ENCODE data around the gene CCDC106. TPM values are rescaled to one million over a fixed set of nuclear protein-coding genes. Genes with fewer than 3 reads are reported as not detected.

The CCDC106 gene
- total RNA-seq, 3 donors from 2014 or later (not counting 1 experiment from before 2014, with no cell fraction given) = 2.0 to 3.2 (median 3.2) TPM

DNA sequence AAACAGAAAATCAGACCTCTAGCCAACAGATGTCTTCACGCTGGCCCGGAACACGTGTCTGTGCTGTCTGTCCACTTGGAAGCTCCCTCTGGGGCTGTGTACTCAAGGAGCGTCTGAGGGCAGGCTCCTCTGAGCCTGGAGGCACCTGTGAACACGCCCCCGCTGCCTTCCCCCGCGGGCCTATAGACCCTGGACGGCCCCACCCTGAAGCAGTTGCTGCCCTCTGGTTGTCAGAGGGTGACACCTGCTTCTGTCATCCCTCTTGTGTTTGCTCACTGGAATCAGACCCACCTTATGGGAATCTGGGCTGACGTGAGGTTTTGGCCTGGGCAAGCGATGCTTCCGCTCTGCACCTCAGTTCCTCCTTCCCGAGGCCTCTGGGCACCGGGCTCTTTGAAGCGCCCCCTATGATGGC lies 46.2 kb downstream of the CCDC106 start:
- Mint-ChIP-seq H3K27ac (no peak overlapping the region), H3K4me3 (no peak overlapping the region), H3K9me3 (no peaks in the 10 kb centered on the region), H3K36me3 (no peaks in the 10 kb centered on the region), H3K27me3 (ENCODE audit: low read depth in 2 of 2) (no peaks in the 10 kb centered on the region), H3K4me1 (no peaks in the 10 kb centered on the region)
- no peaks in the 10 kb centered on the region for H3K4me1 ChIP-seq (ENCODE audit: control insufficient read depth, insufficient read depth, low read length)
- intact Hi-C loops (cut with micrococcal nuclease) = no loop called here
- ATAC-seq (no peak), DNase-seq (no peak)
- no peaks in the 10 kb centered on the region for H3K9me3 ChIP-seq (ENCODE audit: control insufficient read depth, insufficient read depth, low read length)
- no peak overlapping the region for H3K4me3 ChIP-seq (ENCODE audit: low read length)
- 96% methylated on average over 15 of the region's 15 CpGs for WGBS (ENCODE audit: insufficient coverage)
- peaks cover 64% of the 10 kb centered on the region for H3K36me3 ChIP-seq (ENCODE audit: control insufficient read depth, insufficient read depth, low read length)
- no peak overlapping the region for H3K27ac ChIP-seq (ENCODE audit: low read length)
- no peak for TF ChIP-seq CTCF (IDR thresholded peaks at IDR 0.05)
- no peaks in the 10 kb centered on the region for H3K27me3 ChIP-seq (ENCODE audit: control insufficient read depth, insufficient read depth, low read length)

- H3K4me3 ChIP-seq (ENCODE audit: low read length) = no peak overlapping the region
Observed at GRCh38 chr19:55694656-55695491, 46.9 kb downstream of the CCDC106 start.

GRCh38 chr19:55695511-55696290 lies 47.7 kb downstream of the CCDC106 start:
- H3K36me3 Mint-ChIP-seq = no peaks in the 10 kb centered on the region
- H3K9me3 ChIP-seq (ENCODE audit: control insufficient read depth, insufficient read depth, low read length) = no peaks in the 10 kb centered on the region

More at GRCh38 chr19:55694656-55695491, 46.9 kb downstream of the CCDC106 start:
- ATAC-seq (no peak), DNase-seq (no peak)
- H3K9me3 ChIP-seq (ENCODE audit: control insufficient read depth, insufficient read depth, low read length) = no peaks in the 10 kb centered on the region
- no peaks in the 10 kb centered on the region for H3K4me1 ChIP-seq (ENCODE audit: control insufficient read depth, insufficient read depth, low read length)
- TF ChIP-seq CTCF (IDR thresholded peaks at IDR 0.05) = no peak
- H3K4me1 Mint-ChIP-seq = no peaks in the 10 kb centered on the region
- H3K27me3 Mint-ChIP-seq (ENCODE audit: low read depth in 2 of 2) = no peaks in the 10 kb centered on the region
- H3K4me3 Mint-ChIP-seq = no peak overlapping the region
- intact Hi-C loops (cut with micrococcal nuclease) = no loop called here
- H3K36me3 Mint-ChIP-seq = no peaks in the 10 kb centered on the region
- H3K36me3 ChIP-seq (ENCODE audit: control insufficient read depth, insufficient read depth, low read length) = peaks cover 58% of the 10 kb centered on the region
- H3K9me3 Mint-ChIP-seq = no peaks in the 10 kb centered on the region
- no peak overlapping the region for H3K27ac Mint-ChIP-seq
- 94% methylated on average over 32 of the region's 37 CpGs for WGBS (ENCODE audit: insufficient coverage)
- no peaks in the 10 kb centered on the region for H3K27me3 ChIP-seq (ENCODE audit: control insufficient read depth, insufficient read depth, low read length)
- no peak overlapping the region for H3K27ac ChIP-seq (ENCODE audit: low read length)

More at GRCh38 chr19:55695511-55696290, 47.7 kb downstream of the CCDC106 start:
- DNase-seq = no peak
- no peak for ATAC-seq
- H3K27ac Mint-ChIP-seq = no peak overlapping the region
- H3K4me1 Mint-ChIP-seq = no peaks in the 10 kb centered on the region
- TF ChIP-seq CTCF (IDR thresholded peaks at IDR 0.05) = no peak
- Histone ChIP-seq H3K36me3 (ENCODE audit: control insufficient read depth, insufficient read depth, low read length) (peaks cover 50% of the 10 kb centered on the region), H3K27me3 (ENCODE audit: control insufficient read depth, insufficient read depth, low read length) (no peaks in the 10 kb centered on the region), H3K27ac (ENCODE audit: low read length) (no peak overlapping the region), H3K4me3 (ENCODE audit: low read length) (no peak overlapping the region), H3K4me1 (ENCODE audit: control insufficient read depth, insufficient read depth, low read length) (no peaks in the 10 kb centered on the region)
- H3K4me3 Mint-ChIP-seq = no peak overlapping the region
- no peaks in the 10 kb centered on the region for H3K27me3 Mint-ChIP-seq (ENCODE audit: low read depth in 2 of 2)
- WGBS (ENCODE audit: insufficient coverage) = 99% methylated on average over 22 of the region's 23 CpGs
- intact Hi-C loops (cut with micrococcal nuclease) = no loop called here
- H3K9me3 Mint-ChIP-seq = no peaks in the 10 kb centered on the region
